GM12892 (cell line): ENCODE measurements around the gene RASSF5.

ENCODE experiments used
- POLR2A ChIP-seq: IDR thresholded peaks from 2 replicates; pipeline ENCODE4 v1.6.1; 2011; ENCODE audit warnings: low read depth, low read length, control low read depth
- POLR2AphosphoS5 ChIP-seq: IDR thresholded peaks from 2 replicates; pipeline ENCODE4 v1.6.1; 2011; ENCODE audit warnings: low read depth, low read length, control low read depth
- TAF1 ChIP-seq: IDR thresholded peaks from 2 replicates; pipeline ENCODE4 v1.6.1; 2011; ENCODE audit warnings: low read depth, mild to moderate bottlenecking, control low read depth, low read length, borderline replicate concordance

DNA sequence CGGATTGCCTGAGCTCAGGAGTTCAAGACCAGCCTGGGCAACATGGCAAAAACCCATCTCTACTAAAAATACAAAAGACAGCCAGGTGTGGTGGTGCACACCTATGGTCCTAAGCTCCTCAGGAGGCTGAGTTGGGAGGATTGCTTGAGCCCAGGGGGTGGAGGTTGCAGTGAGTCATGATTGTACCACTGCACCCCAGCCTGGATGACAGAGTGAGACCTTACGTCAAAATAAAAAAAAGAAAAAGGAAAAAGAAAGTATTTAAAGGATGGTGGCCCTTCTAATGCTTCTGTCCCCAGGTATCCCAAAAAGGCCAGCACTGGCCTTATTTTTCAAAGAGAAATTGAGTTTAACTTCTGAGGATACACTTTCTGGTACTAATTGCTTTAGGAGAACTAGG, 35.3 kb upstream of the RASSF5 start:
- TF ChIP-seq POLR2A (no peak), POLR2AphosphoS5 (no peak), TAF1 (no peak)
